ENCODE data around the gene CCHCR1. TPM values are rescaled to one million over a fixed set of nuclear protein-coding genes. Genes with fewer than 3 reads are reported as not detected.

The CCHCR1 gene
- total and polyA plus RNA-seq, 2 of the 13 experiments (the other 11 are each of a cell fraction or from before 2014, with no cell fraction given), result 14.6 to 28.2 TPM

DNA sequence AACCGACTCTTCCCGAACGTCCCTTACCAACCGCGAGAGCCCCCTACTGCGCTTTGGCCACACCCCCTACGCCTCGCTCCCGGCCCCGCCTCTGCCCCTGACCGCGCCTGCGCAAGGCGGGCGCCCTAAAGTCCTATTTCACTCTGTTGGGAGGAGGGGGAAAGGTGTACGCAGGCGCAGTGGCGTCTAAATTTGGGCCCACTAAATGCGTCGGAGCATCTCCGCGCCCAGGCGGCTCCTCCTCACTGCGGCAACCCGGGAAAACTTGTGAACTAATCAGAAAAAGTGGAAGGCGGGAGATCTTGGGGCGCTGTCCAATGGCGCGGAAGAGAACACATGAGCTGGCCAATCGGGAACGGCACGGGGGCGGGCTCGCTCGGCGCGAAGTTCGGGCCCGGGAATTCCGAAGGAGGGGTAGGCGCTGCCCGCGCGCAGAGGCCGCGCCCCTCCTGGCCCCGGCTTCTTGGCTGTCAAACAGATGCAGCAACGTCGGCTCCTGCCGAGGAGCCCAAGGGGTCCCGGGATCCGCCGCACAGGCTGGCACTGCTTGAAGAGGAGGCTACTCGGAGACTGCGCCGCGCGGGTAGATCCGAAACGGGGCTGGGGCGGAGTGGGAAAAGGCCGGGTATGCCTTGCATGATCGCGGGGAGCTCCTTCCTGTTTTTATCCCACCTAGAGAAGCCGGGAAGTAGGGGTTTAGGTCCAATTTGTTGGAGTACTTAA, 699 bp upstream of the CCHCR1 start, which contains the start of gene TCF19 (continued):
- TF ChIP-seq, protein P1, sequence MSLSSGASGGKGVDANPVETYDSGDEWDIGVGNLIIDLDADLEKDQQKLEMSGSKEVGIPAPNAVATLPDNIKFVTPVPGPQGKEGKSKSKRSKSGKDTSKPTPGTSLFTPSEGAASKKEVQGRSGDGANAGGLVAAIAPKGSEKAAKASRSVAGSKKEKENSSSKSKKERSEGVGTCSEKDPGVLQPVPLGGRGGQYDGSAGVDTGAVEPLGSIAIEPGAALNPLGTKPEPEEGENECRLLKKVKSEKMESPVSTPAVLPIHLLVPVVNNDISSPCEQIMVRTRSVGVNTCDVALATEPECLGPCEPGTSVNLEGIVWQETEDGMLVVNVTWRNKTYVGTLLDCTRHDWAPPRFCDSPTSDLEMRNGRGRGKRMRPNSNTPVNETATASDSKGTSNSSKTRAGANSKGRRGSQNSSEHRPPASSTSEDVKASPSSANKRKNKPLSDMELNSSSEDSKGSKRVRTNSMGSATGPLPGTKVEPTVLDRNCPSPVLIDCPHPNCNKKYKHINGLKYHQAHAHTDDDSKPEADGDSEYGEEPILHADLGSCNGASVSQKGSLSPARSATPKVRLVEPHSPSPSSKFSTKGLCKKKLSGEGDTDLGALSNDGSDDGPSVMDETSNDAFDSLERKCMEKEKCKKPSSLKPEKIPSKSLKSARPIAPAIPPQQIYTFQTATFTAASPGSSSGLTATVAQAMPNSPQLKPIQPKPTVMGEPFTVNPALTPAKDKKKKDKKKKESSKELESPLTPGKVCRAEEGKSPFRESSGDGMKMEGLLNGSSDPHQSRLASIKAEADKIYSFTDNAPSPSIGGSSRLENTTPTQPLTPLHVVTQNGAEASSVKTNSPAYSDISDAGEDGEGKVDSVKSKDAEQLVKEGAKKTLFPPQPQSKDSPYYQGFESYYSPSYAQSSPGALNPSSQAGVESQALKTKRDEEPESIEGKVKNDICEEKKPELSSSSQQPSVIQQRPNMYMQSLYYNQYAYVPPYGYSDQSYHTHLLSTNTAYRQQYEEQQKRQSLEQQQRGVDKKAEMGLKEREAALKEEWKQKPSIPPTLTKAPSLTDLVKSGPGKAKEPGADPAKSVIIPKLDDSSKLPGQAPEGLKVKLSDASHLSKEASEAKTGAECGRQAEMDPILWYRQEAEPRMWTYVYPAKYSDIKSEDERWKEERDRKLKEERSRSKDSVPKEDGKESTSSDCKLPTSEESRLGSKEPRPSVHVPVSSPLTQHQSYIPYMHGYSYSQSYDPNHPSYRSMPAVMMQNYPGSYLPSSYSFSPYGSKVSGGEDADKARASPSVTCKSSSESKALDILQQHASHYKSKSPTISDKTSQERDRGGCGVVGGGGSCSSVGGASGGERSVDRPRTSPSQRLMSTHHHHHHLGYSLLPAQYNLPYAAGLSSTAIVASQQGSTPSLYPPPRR (CRISPR knock-in tag; IDR thresholded peaks at IDR 0.05; ENCODE audit: borderline replicate concordance), result peak; percentile 35; the same call in 1 of the 2 replicates
- TF ChIP-seq SPEN (CRISPR knock-in tag; IDR thresholded peaks at IDR 0.05; ENCODE audit: low read depth) (peak; percentile 94), IKZF1 (IDR thresholded peaks at IDR 0.05) (no peak), SP2 (CRISPR knock-in tag; IDR thresholded peaks at IDR 0.05) (peak; percentile 99), ZNF501 (CRISPR knock-in tag; IDR thresholded peaks at IDR 0.05) (peak; percentile 97), MIXL1 (CRISPR knock-in tag; IDR thresholded peaks at IDR 0.05) (peak; percentile 19; the same call in 1 of the 2 replicates), KLF9 (CRISPR knock-in tag; IDR thresholded peaks at IDR 0.05; ENCODE audit: low read depth) (peak; percentile 72; the same call in 1 of the 2 replicates), ZNF558 (CRISPR knock-in tag; IDR thresholded peaks at IDR 0.05; ENCODE audit: borderline replicate concordance) (no peak; the same call in 1 of the 2 replicates), PHF20 (CRISPR knock-in tag; IDR thresholded peaks at IDR 0.05) (peak; percentile 62), JUNB (CRISPR knock-in tag; IDR thresholded peaks at IDR 0.05; ENCODE audit: borderline replicate concordance) (peak; percentile 30; the same call in 1 of the 2 replicates), ZIK1 (CRISPR knock-in tag; IDR thresholded peaks at IDR 0.05; ENCODE audit: borderline replicate concordance, low read depth) (no peak)
- TF ChIP-seq, protein P2, sequence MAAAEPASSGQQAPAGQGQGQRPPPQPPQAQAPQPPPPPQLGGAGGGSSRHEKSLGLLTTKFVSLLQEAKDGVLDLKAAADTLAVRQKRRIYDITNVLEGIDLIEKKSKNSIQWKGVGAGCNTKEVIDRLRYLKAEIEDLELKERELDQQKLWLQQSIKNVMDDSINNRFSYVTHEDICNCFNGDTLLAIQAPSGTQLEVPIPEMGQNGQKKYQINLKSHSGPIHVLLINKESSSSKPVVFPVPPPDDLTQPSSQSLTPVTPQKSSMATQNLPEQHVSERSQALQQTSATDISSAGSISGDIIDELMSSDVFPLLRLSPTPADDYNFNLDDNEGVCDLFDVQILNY (CRISPR knock-in tag; conservative IDR thresholded peaks at IDR 0.05), result peak; percentile 99
- TF ChIP-seq, protein P3, sequence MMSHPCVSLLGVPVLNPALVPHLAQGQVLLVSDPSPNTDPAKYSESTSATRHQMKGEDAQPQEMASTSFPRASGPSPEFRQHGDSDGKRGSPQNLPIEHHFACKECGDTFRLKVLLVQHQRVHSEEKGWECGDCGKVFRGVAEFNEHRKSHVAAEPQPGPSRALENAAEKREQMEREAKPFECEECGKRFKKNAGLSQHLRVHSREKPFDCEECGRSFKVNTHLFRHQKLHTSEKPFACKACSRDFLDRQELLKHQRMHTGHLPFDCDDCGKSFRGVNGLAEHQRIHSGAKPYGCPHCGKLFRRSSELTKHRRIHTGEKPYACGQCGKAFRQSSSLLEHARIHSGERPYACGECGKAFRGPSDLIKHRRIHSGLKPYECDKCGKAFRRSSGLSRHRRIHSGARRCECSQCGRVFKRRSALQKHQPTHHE (CRISPR knock-in tag; IDR thresholded peaks at IDR 0.05; ENCODE audit: borderline replicate concordance), result no peak; the same call in 1 of the 2 replicates
- TF ChIP-seq, protein P4, sequence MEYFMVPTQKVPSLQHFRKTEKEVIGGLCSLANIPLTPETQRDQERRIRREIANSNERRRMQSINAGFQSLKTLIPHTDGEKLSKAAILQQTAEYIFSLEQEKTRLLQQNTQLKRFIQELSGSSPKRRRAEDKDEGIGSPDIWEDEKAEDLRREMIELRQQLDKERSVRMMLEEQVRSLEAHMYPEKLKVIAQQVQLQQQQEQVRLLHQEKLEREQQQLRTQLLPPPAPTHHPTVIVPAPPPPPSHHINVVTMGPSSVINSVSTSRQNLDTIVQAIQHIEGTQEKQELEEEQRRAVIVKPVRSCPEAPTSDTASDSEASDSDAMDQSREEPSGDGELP (IDR thresholded peaks at IDR 0.05; ENCODE audit: borderline replicate concordance, low read depth), result peak; percentile 50; the same call in 1 of the 2 replicates
- TF ChIP-seq, protein P5, sequence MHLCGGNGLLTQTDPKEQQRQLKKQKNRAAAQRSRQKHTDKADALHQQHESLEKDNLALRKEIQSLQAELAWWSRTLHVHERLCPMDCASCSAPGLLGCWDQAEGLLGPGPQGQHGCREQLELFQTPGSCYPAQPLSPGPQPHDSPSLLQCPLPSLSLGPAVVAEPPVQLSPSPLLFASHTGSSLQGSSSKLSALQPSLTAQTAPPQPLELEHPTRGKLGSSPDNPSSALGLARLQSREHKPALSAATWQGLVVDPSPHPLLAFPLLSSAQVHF (CRISPR knock-in tag; IDR thresholded peaks at IDR 0.05), result peak; percentile 49
- TF ChIP-seq, protein P6, sequence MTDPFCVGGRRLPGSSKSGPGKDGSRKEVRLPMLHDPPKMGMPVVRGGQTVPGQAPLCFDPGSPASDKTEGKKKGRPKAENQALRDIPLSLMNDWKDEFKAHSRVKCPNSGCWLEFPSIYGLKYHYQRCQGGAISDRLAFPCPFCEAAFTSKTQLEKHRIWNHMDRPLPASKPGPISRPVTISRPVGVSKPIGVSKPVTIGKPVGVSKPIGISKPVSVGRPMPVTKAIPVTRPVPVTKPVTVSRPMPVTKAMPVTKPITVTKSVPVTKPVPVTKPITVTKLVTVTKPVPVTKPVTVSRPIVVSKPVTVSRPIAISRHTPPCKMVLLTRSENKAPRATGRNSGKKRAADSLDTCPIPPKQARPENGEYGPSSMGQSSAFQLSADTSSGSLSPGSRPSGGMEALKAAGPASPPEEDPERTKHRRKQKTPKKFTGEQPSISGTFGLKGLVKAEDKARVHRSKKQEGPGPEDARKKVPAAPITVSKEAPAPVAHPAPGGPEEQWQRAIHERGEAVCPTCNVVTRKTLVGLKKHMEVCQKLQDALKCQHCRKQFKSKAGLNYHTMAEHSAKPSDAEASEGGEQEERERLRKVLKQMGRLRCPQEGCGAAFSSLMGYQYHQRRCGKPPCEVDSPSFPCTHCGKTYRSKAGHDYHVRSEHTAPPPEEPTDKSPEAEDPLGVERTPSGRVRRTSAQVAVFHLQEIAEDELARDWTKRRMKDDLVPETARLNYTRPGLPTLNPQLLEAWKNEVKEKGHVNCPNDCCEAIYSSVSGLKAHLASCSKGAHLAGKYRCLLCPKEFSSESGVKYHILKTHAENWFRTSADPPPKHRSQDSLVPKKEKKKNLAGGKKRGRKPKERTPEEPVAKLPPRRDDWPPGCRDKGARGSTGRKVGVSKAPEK (CRISPR knock-in tag; IDR thresholded peaks at IDR 0.05; ENCODE audit: borderline replicate concordance), result no peak

All from HepG2 (cell line).